SK-N-SH treated with all-trans-retinoic acid at 6 μM for 48 hours (cell line): Measurements from ENCODE around the gene CWC15.

Experiments
- CREB5 ChIP-seq: fragments of 250-450 bp; sonication (Bioruptor Pico); IDR thresholded peaks from 2 replicates; pipeline ENCODE4 v1.5.1; 2020; ENCODE audit warnings: low read depth, mild to moderate bottlenecking, moderate library complexity
- GLIS3 ChIP-seq: fragments of 250-450 bp; sonication (Bioruptor Pico); IDR thresholded peaks from 2 replicates; pipeline ENCODE4 v1.5.0; 2020; ENCODE audit warnings: mild to moderate bottlenecking, moderate library complexity
- OSR1 ChIP-seq: fragments of 250-450 bp; sonication (Bioruptor Pico); IDR thresholded peaks from 2 replicates; pipeline ENCODE4 v1.8.0; 2022; ENCODE audit warnings: moderate library complexity, mild to moderate bottlenecking, inconsistent platforms
- PATZ1 ChIP-seq: fragments of 250-450 bp; sonication (Bioruptor Pico); IDR thresholded peaks from 2 replicates; pipeline ENCODE4 v1.8.0; 2020; ENCODE audit warnings: mild to moderate bottlenecking, moderate library complexity, borderline replicate concordance
- RARB ChIP-seq: fragments of 250-450 bp; sonication (Bioruptor Pico); IDR thresholded peaks from 2 replicates; pipeline ENCODE4 v1.8.0; 2021; ENCODE audit warnings: mild to moderate bottlenecking, moderate library complexity
- SNAI2 ChIP-seq: fragments of 250-450 bp; sonication (Bioruptor Pico); IDR thresholded peaks from 2 replicates; pipeline ENCODE4 v1.5.0; 2020; ENCODE audit warnings: mild to moderate bottlenecking, moderate library complexity
- ZC3H10 ChIP-seq: fragments of 250-450 bp; sonication (Bioruptor Pico); IDR thresholded peaks from 2 replicates; pipeline ENCODE4 v1.5.1; 2021; ENCODE audit warnings: mild to moderate bottlenecking, moderate library complexity
- ZFP3 ChIP-seq: fragments of 250-450 bp; sonication (Bioruptor Pico); IDR thresholded peaks from 2 replicates; pipeline ENCODE4 v1.5.0; 2020; ENCODE audit warnings: mild to moderate bottlenecking, moderate library complexity
- ZFP30 ChIP-seq: fragments of 450-650 bp; formaldehyde crosslinking; IDR thresholded peaks from 2 replicates; pipeline ENCODE4 v1.5.0; 2022; ENCODE audit warnings: mild to moderate bottlenecking, moderate library complexity
- ZNF70 ChIP-seq: fragments of 450-650 bp; formaldehyde crosslinking; IDR thresholded peaks from 2 replicates; pipeline ENCODE4 v1.5.0; 2020; ENCODE audit warnings: mild to moderate bottlenecking, moderate library complexity

- TF ChIP-seq GLIS3 (no peak), ZNF70 (CRISPR knock-in tag) (no peak), ZC3H10 (CRISPR knock-in tag) (no peak), ZFP3 (CRISPR knock-in tag) (no peak), PATZ1 (CRISPR knock-in tag) (no peak), OSR1 (CRISPR knock-in tag) (no peak), ZFP30 (CRISPR knock-in tag) (no peak), SNAI2 (CRISPR knock-in tag) (no peak), CREB5 (CRISPR knock-in tag) (no peak), RARB (no peak)
Observed at GRCh38 chr11:94964934-94965333, 8.4 kb downstream of the CWC15 start.
